Measurements from ENCODE around the gene HYI.

- TF ChIP-seq CTCF (IDR thresholded peaks at IDR 0.05; ENCODE audit: low read depth, low read length, missing input control) (no peak), REST (IDR thresholded peaks at IDR 0.05) (no peak), ATF3 (IDR thresholded peaks at IDR 0.05) (no peak), SP1 (IDR thresholded peaks at IDR 0.05) (no peak), EGR1 (IDR thresholded peaks at IDR 0.05; ENCODE audit: low read depth in 2 of 2) (no peak), MAX (IDR thresholded peaks at IDR 0.05) (no peak), ZBTB33 (IDR thresholded peaks at IDR 0.05) (no peak), HNF4A (conservative IDR thresholded peaks at IDR 0.05) (no peak)
Measured at GRCh38 chr1:43451157-43451591, 2.6 kb downstream of the HYI start.

All from liver (tissue), 3 donors.